Astrocyte of the cerebellum (primary cell): Measurements from ENCODE around the gene SHISAL2A.

ENCODE experiments used
- DNase-seq: peaks from one replicate; pipeline ENCODE4 v3.0.0-alpha.2; 2011; ENCODE audit warnings: low read depth
- H3K4me3 ChIP-seq: 2 replicates; pipeline ENCODE4 v1.5.1; 2011; ENCODE audit warnings: mild to moderate bottlenecking, low read depth, low read length, moderate library complexity
- in situ Hi-C: cut with HindIII; loops from 2 replicates; pipeline ENCODE4 v1.10.0; 2017; ENCODE audit warnings: low sequenced_read_pairs
- TF ChIP-seq, protein P1 (sequence below): IDR thresholded peaks from 2 replicates; pipeline ENCODE4 v1.5.1; 2012; ENCODE audit warnings: low read length, low read depth, moderate library complexity, mild to moderate bottlenecking; ENCODE audit errors: missing control alignments

Gene SHISAL2A

DNA sequence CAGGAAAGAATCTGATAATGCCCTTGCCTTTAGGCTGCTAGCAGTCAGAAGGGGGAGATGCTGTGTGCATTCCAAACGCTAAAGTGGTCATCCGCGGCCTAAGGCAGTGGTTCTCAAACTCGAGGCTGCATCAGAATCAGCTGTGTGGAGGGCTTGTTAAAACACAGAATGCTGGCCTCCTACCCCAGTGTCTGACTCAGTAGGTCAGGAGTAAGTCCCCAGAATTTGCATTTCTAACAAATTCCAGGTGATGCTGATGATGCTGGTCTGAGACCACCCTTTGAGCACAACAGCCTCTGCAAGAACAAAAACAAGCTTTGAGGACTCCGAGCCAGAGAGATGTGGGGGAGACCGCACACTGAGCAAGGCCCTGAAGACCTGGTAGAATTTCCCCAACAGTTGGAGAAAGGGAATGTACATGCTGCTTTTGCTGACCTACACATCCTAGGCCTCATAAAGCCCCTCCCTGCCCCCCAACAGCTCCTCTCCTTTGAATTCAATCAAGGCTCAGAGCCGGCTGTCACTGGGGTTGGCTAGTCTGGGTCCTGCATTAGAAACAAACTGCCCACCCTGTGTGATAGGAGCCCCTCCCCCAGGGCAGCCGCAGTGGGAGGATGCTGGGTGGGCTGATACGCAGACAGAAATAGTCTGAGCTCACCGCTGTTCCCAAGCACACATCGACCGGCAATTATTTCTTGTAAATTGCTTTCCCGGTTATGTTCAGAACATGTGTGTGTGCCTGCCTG, 27.1 kb downstream of the SHISAL2A start:
- DNase-seq: no peak
- no peak overlapping the region for H3K4me3 ChIP-seq
- in situ Hi-C loops: loop anchor here (5.0 kb wide), 1 partner anchor 88 kb away; no protein-coding TSS in a partner anchor
- TF ChIP-seq, protein P1, sequence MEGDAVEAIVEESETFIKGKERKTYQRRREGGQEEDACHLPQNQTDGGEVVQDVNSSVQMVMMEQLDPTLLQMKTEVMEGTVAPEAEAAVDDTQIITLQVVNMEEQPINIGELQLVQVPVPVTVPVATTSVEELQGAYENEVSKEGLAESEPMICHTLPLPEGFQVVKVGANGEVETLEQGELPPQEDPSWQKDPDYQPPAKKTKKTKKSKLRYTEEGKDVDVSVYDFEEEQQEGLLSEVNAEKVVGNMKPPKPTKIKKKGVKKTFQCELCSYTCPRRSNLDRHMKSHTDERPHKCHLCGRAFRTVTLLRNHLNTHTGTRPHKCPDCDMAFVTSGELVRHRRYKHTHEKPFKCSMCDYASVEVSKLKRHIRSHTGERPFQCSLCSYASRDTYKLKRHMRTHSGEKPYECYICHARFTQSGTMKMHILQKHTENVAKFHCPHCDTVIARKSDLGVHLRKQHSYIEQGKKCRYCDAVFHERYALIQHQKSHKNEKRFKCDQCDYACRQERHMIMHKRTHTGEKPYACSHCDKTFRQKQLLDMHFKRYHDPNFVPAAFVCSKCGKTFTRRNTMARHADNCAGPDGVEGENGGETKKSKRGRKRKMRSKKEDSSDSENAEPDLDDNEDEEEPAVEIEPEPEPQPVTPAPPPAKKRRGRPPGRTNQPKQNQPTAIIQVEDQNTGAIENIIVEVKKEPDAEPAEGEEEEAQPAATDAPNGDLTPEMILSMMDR: no peak

DNA sequence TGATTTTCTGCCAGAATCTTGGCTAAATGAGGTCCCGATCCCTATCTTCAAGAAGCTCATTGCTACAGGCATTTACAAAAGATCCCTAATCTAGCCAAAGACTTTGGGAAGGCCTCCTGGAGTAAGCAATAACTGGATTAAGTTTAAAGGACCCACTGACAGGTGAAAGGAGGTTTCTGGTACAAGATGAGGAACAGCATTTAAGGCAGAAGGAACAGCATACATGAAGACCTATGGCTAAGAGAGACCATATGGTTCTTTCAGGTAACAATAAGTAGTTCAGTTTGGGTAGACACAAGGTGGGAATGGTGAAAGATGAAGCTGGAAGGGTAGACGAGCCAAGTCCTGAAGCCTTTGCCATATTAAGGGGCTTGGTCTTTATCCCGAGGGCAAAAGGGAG, 27.8 kb downstream of the SHISAL2A start:
- no peak overlapping the region for H3K4me3 ChIP-seq
- no peak for DNase-seq
- in situ Hi-C loops: loop anchor here (5.0 kb wide), 1 partner anchor 89 kb away; no protein-coding TSS in a partner anchor
- TF ChIP-seq, protein P1: no peak

GRCh38 chr1:52662645-52663313, 29.8 kb downstream of the SHISAL2A start:
- in situ Hi-C loops: loop anchor here (5.0 kb wide), 1 partner anchor 90 kb away; no protein-coding TSS in a partner anchor
- H3K4me3 ChIP-seq: no peak overlapping the region
- TF ChIP-seq, protein P1: no peak
- no peak for DNase-seq

- TF ChIP-seq, protein P1: no peak
- no peak overlapping the region for H3K4me3 ChIP-seq
- in situ Hi-C loops: loop anchor here (5.0 kb wide), 1 partner anchor 91 kb away; no protein-coding TSS in a partner anchor
- no peak for DNase-seq
Measured at GRCh38 chr1:52663716-52664115, 30.7 kb downstream of the SHISAL2A start.

DNA sequence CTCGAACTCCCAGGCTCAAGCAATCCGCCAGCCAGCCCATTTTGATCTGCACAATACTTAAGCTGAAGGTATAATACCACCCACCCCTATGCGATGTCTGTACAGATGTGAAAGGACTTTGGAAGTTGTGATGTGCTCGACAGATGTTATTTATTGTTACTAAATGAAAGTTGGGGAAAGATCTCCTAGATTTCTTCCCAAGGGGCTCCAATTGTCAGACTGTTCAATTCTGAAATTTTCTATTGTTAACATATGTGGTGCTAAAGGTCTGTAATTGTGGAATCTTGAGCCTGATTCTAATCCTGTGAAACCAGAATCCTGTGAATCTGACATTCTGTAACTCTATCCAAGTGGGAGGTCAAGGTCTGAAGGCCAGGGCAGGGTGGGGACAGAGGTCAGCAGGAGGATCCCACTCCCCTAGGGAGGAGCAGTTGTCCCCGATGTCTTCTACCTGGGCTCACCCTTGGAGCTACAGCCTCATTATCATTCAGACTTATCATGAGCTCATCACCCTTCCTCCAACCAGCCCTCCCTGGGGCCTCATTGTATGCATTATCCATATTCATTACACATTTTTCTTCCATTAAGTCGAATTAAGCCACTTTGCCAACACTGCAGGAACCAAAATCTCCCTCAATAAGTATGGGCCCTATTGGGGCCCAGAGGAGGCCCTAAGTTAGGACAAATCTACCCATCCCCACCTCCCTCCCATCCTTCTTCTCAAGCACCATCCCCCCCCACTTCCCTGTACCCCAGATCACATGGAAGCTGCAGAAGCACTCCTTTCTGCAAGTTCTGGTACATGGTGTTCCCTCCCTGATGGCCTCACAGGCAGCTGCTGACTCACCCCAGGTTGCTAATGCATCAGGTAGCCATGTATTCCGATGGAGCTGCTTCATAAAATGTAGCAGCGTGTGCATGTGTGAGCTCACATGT, 32.3 kb downstream of the SHISAL2A start:
- H3K4me3 ChIP-seq: no peak overlapping the region
- TF ChIP-seq, protein P1: no peak
- no peak for DNase-seq
- in situ Hi-C loops: no loop called here

- TF ChIP-seq, protein P1: no peak
- no peak for DNase-seq
- H3K4me3 ChIP-seq: no peak overlapping the region
- in situ Hi-C loops: no loop called here
Measured at GRCh38 chr1:52667290-52667689, 34.3 kb downstream of the SHISAL2A start.
